Kidney epithelial cell (primary cell): Measurements from ENCODE around the gene E2F3. TPM values are rescaled to one million over a fixed set of nuclear protein-coding genes. Genes with fewer than 3 reads are reported as not detected.

Experiments
- DNase-seq: peaks from one replicate; pipeline ENCODE4 v3.0.0-alpha.2; 2010; ENCODE audit warnings: low read depth
- H3K27me3 ChIP-seq: 2 replicates; pipeline ENCODE4 v1.6.0; 2011; ENCODE audit warnings: low read length; ENCODE audit not compliant: control insufficient read depth, insufficient read depth
- H3K36me3 ChIP-seq: 2 replicates; pipeline ENCODE4 v1.5.1; 2011; ENCODE audit warnings: low read length; ENCODE audit not compliant: control insufficient read depth, insufficient read depth
- H3K4me3 ChIP-seq: 2 replicates; pipeline ENCODE4 v1.5.1; 2011; ENCODE audit warnings: low read depth, mild to moderate bottlenecking, control low read depth, low read length
- total RNA-seq: library from RNA; depleted of rRNA; stranded (reverse); fragments of >200 nt; gene quantifications from 2 replicates; pipeline ENCODE4 v1.2.3, GENCODE V29; 2015
- TF ChIP-seq, protein P1 (sequence below): IDR thresholded peaks from 2 replicates; pipeline ENCODE4 v1.5.1; 2011; ENCODE audit warnings: mild to moderate bottlenecking, moderate library complexity, low read length, control low read depth, inconsistent platforms; ENCODE audit not compliant: insufficient read depth, poor library complexity, severe bottlenecking

The E2F3 gene
- total RNA-seq, 1 donor from 2014 or later = 16.6 TPM

- no peaks in the 10 kb centered on the region for H3K36me3 ChIP-seq
- no peaks in the 10 kb centered on the region for H3K27me3 ChIP-seq
- no peak overlapping the region for H3K4me3 ChIP-seq
- TF ChIP-seq, protein P1, sequence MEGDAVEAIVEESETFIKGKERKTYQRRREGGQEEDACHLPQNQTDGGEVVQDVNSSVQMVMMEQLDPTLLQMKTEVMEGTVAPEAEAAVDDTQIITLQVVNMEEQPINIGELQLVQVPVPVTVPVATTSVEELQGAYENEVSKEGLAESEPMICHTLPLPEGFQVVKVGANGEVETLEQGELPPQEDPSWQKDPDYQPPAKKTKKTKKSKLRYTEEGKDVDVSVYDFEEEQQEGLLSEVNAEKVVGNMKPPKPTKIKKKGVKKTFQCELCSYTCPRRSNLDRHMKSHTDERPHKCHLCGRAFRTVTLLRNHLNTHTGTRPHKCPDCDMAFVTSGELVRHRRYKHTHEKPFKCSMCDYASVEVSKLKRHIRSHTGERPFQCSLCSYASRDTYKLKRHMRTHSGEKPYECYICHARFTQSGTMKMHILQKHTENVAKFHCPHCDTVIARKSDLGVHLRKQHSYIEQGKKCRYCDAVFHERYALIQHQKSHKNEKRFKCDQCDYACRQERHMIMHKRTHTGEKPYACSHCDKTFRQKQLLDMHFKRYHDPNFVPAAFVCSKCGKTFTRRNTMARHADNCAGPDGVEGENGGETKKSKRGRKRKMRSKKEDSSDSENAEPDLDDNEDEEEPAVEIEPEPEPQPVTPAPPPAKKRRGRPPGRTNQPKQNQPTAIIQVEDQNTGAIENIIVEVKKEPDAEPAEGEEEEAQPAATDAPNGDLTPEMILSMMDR = no peak
- peak; percentile 1 for DNase-seq
These were observed 53.7 kb downstream of the E2F3 start for GRCh38 chr6:20455251-20455940.

GRCh38 chr6:20458027-20458894 lies 56.6 kb downstream of the E2F3 start:
- Histone ChIP-seq H3K36me3 (no peaks in the 10 kb centered on the region), H3K27me3 (no peaks in the 10 kb centered on the region), H3K4me3 (no peak overlapping the region)
- TF ChIP-seq, protein P1 = no peak
- DNase-seq = no peak

GRCh38 chr6:20459682-20460081 lies 58.0 kb downstream of the E2F3 start:
- H3K36me3 ChIP-seq = no peaks in the 10 kb centered on the region
- no peak for DNase-seq
- TF ChIP-seq, protein P1 = no peak
- no peak overlapping the region for H3K4me3 ChIP-seq
- H3K27me3 ChIP-seq = no peaks in the 10 kb centered on the region

- no peaks in the 10 kb centered on the region for H3K36me3 ChIP-seq
- no peak overlapping the region for H3K4me3 ChIP-seq
- TF ChIP-seq, protein P1 = no peak
- H3K27me3 ChIP-seq = no peaks in the 10 kb centered on the region
- no peak for DNase-seq
These were observed 59.9 kb downstream of the E2F3 start for GRCh38 chr6:20461576-20461975.

DNA sequence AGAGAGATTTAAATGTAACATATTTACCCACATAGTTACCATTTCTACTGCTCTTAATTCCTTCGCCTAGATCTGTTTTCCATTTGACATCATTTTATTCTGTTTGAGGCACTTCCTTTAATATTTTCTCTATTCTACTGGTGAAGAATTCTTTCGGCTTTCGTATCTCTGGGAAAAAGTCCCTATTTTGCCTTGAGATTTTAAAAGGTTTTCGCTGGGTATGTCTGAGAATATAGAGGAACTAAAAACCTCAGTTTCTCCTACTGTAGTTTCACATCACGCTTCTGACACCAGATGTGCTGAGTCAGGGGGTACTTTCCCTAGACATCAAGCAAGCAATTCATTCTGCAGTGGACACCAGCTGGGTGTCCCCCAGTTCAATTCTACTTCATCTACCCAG lies 61.7 kb downstream of the E2F3 start:
- no peaks in the 10 kb centered on the region for H3K36me3 ChIP-seq
- no peak overlapping the region for H3K4me3 ChIP-seq
- TF ChIP-seq, protein P1 = no peak
- H3K27me3 ChIP-seq = no peaks in the 10 kb centered on the region
- no peak for DNase-seq
